Measurements from ENCODE around the gene WWP2.

The WWP2 gene

DNA sequence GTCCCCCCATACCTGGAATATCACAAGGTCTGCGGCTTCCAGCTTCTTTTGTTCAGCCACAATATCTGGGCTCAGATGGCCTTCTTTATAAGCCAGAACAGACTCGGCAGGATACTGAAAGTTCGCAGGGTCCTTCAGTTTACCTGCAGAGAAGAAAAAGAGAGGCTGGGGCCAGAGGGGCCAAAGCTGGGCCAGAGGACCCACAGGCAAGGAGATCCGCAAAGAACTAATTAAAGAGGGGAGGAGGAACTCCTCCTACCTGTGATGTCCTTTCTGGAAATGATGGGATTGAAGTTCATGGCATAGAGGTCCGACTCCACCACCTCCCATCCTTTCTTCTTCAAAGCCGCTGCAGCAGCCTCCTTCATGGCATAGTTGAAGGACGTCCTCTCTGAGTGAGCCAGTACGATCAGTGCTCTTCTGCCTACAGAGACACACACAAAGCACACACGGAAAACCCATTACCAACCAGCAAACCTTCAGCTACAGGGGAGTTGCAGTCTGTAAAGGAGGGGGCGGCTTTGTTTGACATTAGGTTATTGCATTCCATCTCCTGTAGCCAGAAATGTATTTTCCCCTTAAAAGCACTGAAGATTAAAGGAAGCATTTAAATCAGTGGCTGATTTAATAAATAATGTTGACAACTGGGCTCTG lies 43.9 kb upstream of the WWP2 start:
- TF ChIP-seq, protein P1, sequence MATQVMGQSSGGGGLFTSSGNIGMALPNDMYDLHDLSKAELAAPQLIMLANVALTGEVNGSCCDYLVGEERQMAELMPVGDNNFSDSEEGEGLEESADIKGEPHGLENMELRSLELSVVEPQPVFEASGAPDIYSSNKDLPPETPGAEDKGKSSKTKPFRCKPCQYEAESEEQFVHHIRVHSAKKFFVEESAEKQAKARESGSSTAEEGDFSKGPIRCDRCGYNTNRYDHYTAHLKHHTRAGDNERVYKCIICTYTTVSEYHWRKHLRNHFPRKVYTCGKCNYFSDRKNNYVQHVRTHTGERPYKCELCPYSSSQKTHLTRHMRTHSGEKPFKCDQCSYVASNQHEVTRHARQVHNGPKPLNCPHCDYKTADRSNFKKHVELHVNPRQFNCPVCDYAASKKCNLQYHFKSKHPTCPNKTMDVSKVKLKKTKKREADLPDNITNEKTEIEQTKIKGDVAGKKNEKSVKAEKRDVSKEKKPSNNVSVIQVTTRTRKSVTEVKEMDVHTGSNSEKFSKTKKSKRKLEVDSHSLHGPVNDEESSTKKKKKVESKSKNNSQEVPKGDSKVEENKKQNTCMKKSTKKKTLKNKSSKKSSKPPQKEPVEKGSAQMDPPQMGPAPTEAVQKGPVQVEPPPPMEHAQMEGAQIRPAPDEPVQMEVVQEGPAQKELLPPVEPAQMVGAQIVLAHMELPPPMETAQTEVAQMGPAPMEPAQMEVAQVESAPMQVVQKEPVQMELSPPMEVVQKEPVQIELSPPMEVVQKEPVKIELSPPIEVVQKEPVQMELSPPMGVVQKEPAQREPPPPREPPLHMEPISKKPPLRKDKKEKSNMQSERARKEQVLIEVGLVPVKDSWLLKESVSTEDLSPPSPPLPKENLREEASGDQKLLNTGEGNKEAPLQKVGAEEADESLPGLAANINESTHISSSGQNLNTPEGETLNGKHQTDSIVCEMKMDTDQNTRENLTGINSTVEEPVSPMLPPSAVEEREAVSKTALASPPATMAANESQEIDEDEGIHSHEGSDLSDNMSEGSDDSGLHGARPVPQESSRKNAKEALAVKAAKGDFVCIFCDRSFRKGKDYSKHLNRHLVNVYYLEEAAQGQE (IDR thresholded peaks at IDR 0.05; ENCODE audit: low read depth), result no peak
- TF ChIP-seq ZBTB7A (IDR thresholded peaks at IDR 0.05; ENCODE audit: low read depth) (no peak), EGR1 (IDR thresholded peaks at IDR 0.05) (no peak), TCF12 (IDR thresholded peaks at IDR 0.05; ENCODE audit: low read depth) (no peak), CEBPB (IDR thresholded peaks at IDR 0.05) (no peak)
- TF ChIP-seq, protein P2, sequence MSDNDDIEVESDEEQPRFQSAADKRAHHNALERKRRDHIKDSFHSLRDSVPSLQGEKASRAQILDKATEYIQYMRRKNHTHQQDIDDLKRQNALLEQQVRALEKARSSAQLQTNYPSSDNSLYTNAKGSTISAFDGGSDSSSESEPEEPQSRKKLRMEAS (IDR thresholded peaks at IDR 0.05), result no peak

DNA sequence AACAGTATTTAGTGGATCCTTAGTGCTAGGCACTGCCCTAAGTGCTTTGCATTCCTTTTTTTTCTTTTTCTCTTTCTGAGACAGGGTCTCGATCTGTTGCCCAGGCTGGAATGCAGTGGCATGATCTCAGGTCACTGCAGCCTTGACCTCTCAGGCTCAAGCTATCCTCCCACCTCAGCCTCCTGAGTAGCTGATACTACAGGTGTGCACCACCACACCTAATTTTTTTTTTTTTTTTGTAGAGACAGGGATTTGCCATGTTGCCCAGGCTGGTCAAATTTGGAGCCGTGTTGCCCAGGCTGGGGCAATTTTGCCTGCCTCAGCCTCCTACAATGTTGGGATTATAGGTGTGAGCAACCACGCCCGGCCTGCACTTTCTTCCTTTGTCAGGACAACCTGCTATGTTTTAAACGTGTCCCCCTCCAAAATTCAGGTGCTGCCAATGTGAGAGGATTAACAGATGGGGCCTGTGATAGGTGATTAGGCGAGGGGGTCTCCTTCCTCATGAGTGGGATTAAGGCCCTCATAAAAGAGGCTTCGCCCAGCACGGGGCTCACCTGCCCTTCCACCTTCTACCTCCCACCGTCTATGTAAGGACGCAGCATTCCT lies 41.2 kb upstream of the WWP2 start:
- TF ChIP-seq, protein P1 (IDR thresholded peaks at IDR 0.05; ENCODE audit: low read depth), result no peak
- TF ChIP-seq YY1 (IDR thresholded peaks at IDR 0.05; ENCODE audit: low read depth) (no peak), TAF1 (IDR thresholded peaks at IDR 0.05; ENCODE audit: low read depth) (no peak), RAD21 (IDR thresholded peaks at IDR 0.05; ENCODE audit: low read depth) (no peak)
- TF ChIP-seq, protein P2 (IDR thresholded peaks at IDR 0.05), result no peak

DNA sequence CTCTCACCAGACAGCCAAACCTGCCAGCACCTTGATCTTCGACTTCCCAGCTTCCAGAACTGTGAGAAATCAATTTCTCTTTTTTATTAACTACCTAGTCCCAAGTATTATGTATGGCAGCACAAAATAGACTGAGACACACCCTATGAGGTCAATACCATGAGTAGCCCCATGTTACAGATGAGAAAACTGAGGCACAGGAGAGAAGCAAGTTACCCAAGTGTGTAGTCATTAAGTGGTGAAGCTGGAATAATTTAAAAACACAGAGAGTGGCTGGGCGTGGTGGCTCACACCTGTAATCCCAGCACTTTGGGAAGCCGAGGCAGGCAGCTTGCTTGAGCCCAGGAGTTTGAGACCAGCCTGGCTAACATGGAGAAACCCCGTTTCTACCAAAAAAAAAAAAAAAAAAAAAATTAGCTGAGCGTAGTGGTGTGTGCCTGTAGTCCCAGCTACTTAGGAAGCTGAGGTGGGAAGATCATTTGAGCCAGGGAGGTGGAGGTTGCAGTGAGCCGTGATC lies 40.6 kb upstream of the WWP2 start:
- TF ChIP-seq TCF12 (IDR thresholded peaks at IDR 0.05; ENCODE audit: low read depth) (no peak), TEAD4 (IDR thresholded peaks at IDR 0.05) (no peak), TAF1 (IDR thresholded peaks at IDR 0.05; ENCODE audit: low read depth) (no peak), RAD21 (IDR thresholded peaks at IDR 0.05; ENCODE audit: low read depth) (no peak), CREB1 (IDR thresholded peaks at IDR 0.05; ENCODE audit: low read depth) (no peak), EP300 (IDR thresholded peaks at IDR 0.05; ENCODE audit: borderline replicate concordance) (no peak), ZBTB7A (IDR thresholded peaks at IDR 0.05; ENCODE audit: low read depth) (no peak), NFIC (IDR thresholded peaks at IDR 0.05) (no peak), CEBPB (IDR thresholded peaks at IDR 0.05) (no peak), YY1 (IDR thresholded peaks at IDR 0.05; ENCODE audit: low read depth) (no peak), EGR1 (IDR thresholded peaks at IDR 0.05) (no peak)
- TF ChIP-seq, protein P1 (IDR thresholded peaks at IDR 0.05; ENCODE audit: low read depth), result no peak
- TF ChIP-seq, protein P3, sequence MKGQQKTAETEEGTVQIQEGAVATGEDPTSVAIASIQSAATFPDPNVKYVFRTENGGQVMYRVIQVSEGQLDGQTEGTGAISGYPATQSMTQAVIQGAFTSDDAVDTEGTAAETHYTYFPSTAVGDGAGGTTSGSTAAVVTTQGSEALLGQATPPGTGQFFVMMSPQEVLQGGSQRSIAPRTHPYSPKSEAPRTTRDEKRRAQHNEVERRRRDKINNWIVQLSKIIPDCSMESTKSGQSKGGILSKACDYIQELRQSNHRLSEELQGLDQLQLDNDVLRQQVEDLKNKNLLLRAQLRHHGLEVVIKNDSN (IDR thresholded peaks at IDR 0.05), result no peak
- TF ChIP-seq, protein P2 (IDR thresholded peaks at IDR 0.05), result no peak

DNA sequence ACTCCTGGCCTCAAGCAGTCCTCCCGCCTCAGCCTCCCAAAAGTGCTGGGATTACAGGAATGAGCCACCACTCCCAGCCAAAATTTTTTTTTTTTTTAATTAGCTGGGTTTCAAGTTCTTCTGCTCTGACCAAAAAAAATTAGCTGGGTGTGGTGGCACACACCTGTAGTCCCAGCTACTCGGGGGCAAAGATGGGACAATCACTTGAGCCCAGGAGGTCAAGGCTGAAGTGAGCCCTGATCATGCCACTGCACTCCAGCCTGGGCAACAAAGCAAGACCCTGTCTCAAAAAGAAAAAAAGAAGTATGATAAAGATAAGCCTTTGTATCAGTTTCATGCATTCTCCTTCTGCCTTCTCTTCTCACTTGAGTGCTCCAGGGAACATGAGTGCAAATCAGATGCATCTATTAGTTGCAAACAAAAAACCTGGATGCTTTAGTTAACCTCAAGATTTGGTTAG lies 37.7 kb upstream of the WWP2 start:
- TF ChIP-seq EP300 (IDR thresholded peaks at IDR 0.05; ENCODE audit: borderline replicate concordance), result no peak
- no peak for TF ChIP-seq CREB1 (IDR thresholded peaks at IDR 0.05; ENCODE audit: low read depth)
- TF ChIP-seq, protein P2 (IDR thresholded peaks at IDR 0.05), result no peak
- no peak for TF ChIP-seq YY1 (IDR thresholded peaks at IDR 0.05; ENCODE audit: low read depth)
- TF ChIP-seq RAD21 (IDR thresholded peaks at IDR 0.05; ENCODE audit: low read depth), result no peak
- no peak for TF ChIP-seq TCF12 (IDR thresholded peaks at IDR 0.05; ENCODE audit: low read depth)
- TF ChIP-seq ZBTB7A (IDR thresholded peaks at IDR 0.05; ENCODE audit: low read depth), result no peak
- no peak for TF ChIP-seq EGR1 (IDR thresholded peaks at IDR 0.05)
- TF ChIP-seq, protein P3 (IDR thresholded peaks at IDR 0.05), result no peak
